NCI-H748 (cell line): Measurements from ENCODE around the gene ZNF275.
"Not testable (repeated sequence)": the region's sequence is repeated elsewhere in the genome, so short reads cannot be mapped to it uniquely, and the experiment has no call there.

Experiments
- DNase-seq: peaks from one replicate; lab custom pipeline; 2025; ENCODE audit not compliant: unreplicated experiment; lab: John Stamatoyannopoulos, UW

Gene ZNF275

DNA sequence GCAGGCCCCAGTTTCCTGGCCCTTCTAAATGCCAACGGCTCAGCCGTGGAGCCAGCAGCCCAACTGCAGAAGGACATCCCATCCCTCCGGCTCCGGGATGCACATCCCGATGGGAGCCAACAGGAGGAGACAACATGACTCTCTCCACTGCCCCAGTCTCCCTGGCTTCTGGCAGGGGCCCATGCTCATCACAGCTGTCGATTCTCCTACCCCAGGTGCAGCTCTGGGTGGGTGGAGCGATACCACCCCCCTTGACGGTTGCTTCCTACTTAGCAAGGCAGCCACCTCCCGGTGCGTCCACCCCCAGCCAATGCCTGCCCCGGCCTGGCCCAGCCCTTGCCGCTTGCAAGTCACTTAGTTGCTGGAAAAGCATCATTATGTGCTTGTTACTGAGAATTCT lies 19.5 kb downstream of the ZNF275 start:
- DNase-seq = no peak

DNA sequence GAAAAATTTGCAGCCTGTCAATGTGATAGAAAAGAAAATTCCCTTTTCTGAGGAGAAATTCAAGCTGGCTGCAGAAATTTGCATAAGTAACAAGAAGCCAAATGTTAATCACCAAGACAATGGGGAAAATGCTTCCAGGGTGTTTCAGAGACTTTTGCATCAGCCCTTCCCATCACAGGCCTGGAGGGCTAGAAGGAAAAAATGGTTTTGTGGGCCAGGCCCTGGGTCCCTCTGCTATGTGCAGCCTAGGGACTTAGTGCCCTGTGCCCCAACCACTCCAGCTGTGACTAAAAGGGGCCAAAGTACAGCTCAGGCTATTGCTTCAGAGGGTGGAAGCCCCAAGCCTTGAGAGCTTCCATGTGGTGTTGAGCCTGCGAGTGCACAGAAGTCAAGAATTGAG lies 23.9 kb downstream of the ZNF275 start:
- no peak for DNase-seq

DNA sequence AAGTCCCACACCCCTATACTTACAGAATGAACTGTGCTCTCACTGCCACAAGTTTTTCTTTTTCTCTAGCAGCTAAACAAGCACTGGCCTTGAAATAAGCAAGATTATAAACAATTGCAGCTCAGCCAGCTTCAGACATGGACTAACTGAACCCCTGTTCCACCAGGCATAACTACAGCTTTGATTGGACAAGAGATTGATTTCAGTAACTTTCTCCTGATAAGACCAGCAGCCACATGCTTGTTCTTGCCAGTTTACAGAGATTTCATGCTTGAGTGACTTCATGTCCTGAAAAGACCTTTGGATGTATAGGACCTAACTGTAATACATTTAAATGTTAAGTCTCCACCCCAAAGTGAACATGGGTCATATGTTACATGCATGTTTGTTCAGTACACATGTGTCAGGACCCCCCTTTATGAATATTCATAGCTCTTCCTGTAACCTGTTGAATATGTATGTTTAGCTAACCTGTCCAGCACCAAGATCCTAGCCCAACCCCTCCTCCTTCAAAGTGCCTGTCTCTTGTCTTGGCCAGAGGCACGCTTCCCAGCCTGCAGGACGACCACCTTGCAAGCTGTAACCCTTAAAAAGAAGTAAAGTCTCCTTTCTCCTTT lies 27.9 kb downstream of the ZNF275 start:
- DNase-seq = no peak

DNA sequence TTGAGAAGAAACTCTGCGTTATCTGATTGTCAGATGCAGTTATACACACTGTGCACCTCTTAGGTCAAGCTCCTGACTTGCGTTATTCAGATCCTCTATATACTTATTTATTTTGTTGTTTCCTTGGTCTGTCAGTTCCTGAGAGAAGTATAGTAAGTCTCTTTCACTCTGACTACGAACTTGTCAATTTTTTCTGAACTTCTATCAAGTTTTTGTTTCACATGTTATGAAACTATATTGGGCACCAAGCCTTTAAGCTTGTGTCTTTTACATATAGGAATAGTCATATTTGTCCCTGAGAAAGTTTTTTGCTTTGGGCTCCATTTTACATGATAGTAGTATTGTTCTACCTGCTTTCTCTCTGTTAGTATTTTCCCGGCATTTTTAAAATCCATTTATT lies 31.7 kb downstream of the ZNF275 start:
- DNase-seq = no peak

DNA sequence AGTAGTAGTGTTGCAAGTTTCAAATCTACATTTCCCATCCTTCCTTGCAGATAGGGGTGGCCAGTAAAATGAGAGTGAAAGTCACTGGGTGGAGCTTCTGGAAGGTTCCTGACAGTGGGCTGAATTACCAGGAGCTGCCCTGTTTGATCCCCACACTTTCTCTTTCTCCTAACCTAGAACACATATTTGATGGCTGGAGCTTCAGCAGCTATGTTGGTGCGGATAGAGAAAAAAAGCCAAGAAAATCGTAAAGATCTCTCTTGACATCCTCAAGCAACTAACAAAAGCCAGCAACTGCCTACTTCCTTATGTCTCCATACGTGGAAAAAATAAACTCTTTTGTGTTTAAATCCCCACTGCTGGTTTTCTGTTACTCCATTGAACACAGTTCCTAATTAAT lies 32.2 kb downstream of the ZNF275 start:
- DNase-seq = no peak

DNA sequence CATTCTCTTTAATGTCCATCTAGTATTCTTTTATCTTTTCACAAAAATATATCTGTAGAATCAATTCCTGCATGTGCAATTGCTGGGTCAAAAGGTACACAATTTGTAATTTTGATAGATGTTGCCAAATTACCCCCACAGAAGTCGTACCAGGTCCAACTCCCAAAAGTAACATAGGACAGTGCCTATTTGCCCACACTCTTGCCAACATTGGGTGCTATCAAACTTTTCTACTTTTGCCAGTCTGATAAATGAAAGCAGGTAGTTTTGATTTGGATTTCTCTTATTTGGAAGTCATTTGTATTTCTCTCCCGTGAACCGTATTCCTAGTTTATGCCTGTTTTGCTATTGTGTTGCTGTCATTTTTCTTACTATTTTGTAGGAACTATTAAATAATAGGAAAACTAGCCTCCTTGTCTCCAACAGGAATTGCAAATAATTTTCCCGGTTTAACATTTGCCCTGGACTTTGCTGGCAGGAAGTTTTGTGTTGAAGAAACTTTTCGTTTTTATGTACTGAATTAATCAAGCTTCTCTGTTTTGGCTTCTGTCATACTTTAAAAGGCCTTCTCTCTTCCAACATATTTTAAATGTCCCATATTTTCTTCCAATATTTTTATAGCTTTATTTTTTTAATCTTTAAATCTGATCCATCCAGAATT lies 33.1 kb downstream of the ZNF275 start:
- DNase-seq = no peak

DNA sequence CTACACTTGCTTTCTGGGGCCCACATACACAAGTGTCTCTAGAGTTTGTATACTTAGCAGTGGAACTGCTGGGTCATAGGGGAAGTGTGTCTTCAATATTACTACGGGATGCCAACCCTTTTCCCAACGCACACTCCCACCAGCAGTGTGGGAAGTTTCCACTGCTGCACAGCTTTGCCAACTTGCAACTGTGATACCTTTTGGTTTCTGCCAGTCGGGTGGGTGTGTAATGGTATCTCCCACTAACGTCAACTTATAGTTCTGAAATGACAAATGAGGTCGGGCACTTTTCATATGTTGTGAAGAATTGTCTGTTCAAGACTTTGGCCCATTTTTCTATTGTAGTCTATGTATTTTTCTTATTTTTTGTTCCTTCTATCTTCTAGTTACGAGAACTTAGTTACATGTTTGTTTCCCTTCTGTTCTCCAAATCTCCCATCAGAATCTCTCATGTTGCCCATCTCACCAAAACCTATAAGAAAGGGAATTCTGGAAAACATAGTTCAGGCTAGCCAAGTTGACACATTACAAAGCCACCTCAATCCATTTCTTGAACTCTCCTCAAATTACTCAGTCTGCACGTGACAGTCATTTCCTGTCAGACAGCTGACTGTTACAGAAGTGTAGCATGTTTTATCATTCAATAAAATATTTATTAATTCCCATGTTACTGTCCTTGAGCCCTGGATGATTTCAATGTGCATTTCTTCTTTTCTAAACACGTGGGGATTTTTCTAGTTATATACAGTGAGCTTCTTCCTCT lies 36.5 kb downstream of the ZNF275 start:
- no peak for DNase-seq

DNA sequence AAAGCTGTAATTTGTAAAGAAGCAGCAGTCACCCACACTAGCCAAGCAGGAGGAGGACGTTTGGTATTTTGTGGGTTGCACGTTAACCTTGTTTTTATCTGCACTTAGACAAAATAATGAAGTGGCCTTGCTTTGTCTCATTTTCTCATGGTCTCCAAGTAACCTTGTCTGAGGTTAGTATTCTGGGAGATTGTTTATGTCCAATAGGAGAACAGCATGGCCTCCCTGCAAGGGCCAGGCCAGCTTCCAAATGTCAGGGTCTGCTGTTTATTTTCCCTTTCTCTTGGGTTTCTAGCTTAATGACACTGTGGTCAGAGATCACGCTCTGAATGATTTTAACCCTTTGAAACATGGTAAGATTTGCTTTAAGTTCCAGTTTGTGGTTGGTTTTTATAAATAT lies 37.3 kb downstream of the ZNF275 start:
- DNase-seq = no peak

DNA sequence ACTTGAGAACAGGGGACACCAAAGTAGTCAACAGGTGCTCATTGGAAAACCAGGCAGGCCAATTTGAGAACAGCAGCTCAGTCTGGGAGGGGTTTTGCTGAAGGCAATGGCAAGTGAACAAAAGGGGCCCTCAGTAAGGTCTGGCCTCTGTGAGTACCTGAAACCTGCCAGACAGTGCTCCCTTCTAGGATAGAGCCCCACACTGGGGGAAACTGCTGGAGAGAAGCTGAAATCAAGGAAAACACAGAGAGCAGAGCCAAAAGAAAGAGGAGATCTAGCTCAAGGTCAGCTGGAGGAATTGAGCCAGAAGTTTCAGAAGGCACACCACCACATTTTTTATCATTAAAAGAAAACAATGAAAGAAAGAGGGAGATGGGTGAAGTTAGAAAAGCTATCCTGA lies 39.0 kb downstream of the ZNF275 start:
- no peak for DNase-seq

DNA sequence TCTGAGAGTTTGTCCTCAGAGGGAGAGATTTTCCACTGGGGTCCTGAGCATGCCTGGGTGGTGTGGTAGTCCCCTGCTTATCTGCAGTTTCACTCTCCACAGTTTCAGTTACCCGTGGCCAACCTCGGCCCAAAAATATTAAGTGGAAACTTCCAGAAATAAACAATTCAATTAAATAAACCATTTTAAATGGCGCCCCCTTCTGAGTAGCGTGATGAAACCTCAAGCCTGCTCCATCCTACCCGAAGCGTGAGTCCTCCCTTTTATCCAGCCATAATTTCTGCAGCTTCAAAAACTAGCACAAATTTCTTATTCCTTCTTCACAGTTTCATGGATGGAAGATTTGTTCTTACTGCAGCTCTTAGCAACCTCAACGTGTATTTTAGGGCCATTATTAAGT lies 40.5 kb downstream of the ZNF275 start:
- DNase-seq = no peak

DNA sequence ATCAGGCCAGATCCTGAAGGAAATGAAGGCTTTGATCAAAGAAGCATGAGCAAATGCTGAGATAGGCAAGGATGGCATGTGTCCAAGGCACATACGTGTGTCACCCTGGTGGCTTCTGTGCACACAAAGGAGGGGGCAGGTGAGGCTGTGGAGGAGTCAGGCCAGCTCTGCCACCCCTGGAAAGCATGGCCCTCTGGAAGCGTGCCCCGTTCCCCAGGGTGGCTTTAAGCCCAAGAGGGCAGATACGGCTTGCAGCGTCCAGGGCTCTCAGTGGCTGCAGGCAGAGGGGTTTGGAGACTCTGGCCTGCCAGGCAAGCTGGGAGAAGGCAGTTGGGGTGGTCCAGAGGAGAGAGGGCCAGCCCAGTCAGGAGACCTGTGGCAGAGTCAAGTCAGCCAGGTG lies 41.6 kb downstream of the ZNF275 start:
- no peak for DNase-seq

DNA sequence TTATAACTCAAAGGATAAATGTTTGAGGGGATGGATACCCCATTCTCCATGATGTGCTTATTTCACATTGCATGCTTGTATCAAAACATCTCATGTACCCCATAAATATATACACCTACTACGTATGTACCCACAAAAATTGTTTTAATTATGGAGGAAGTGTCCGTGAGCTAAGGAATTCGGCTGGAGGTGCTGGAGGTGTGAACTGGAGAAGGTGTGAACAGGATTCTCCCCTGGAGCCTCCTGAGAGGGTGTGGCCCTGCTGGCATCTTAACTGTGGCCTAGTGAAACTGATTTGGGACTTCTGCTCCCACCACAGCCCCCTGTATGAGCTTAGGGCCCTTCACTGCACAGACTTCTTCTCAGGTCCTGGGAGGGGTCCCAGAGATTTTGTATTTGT lies 43.8 kb downstream of the ZNF275 start:
- DNase-seq = no peak

DNA sequence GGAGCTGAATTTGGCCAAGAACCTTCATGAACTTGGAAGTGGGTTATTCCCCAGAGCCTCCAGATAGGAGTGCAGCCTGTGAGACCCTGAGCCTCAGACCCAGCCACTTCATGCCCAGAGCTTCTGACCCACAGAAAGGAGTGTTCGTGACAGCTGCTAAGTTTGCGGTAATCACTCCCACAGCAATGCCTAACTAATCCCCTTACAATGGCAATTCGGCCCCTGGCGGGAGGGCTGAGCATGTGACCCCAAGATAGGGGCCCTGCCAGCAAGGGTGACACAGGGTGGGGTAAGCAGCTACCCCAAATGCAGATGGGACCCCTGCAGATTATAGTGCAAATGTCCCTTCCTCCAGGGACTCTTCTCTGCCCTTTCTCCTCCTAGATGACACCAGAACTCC lies 44.7 kb downstream of the ZNF275 start:
- no peak for DNase-seq

DNA sequence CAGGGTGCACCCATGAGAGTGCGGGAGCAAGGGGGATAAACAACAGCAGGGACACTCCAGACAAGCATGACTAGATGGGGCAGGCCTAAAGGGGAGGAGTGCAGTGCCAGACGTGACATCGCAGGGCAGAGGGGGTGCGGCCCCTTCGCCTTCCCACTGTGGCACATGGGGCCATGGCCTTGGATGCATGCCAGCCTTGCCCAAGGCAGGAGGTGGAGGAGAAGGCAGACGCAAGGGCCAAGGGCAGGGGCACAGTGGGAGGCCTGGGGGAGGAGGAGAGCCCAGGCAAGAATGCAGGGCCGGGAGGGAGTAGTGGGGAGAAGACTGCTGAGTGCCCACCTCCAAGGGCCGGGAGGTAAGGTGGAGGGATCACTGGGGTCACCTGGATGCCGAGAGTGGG lies 45.6 kb downstream of the ZNF275 start:
- no peak for DNase-seq

DNA sequence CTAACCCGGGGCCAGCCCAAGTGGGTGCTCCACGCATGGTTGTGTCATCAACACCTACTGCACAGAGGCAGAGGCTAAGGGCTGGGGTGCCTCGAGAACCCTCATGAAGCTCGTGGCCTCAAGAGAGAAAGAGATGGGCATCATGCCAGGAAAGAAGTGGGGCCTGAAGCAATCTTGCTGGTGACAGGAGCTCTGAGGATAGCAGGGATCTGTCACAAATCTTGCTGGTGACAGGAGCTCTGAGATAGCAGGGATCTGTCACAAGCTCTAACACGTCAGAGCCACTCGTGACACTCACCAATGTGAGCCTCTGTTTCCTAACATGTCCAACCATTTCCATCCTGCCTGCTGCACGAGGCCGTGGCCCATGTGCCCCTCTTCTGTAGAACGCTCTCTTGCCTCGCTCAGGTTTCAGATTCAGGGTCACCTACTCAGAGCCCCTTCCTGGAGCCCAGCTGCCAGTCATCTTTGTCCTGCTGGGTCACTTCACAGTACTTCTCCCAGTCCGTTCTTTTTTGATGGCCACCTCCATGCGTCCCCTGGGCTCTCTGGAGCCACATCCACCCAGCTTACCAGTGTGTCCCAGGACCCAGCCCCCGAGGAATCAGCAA lies 46.1 kb downstream of the ZNF275 start:
- DNase-seq = no peak

DNA sequence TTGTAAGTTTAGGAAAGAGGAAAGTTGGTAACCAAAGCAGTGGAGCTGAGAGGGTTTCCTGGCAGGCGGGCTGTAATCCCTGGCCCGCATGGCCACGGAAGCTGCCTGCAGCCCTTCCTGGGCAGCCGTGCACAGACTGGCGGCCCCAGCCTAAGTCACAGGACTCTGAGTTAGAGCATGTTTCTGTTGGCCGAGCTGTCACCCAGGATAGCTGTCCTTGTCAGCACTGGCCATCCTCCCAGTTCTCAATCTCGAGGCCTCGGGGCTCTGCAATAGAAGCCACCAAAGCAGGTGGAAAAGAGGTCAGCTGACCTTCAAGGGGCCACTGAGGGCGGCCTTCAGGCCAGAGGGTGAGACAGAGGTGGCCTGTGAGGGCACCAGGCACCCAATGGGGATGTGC lies 46.7 kb downstream of the ZNF275 start:
- DNase-seq = no peak

DNA sequence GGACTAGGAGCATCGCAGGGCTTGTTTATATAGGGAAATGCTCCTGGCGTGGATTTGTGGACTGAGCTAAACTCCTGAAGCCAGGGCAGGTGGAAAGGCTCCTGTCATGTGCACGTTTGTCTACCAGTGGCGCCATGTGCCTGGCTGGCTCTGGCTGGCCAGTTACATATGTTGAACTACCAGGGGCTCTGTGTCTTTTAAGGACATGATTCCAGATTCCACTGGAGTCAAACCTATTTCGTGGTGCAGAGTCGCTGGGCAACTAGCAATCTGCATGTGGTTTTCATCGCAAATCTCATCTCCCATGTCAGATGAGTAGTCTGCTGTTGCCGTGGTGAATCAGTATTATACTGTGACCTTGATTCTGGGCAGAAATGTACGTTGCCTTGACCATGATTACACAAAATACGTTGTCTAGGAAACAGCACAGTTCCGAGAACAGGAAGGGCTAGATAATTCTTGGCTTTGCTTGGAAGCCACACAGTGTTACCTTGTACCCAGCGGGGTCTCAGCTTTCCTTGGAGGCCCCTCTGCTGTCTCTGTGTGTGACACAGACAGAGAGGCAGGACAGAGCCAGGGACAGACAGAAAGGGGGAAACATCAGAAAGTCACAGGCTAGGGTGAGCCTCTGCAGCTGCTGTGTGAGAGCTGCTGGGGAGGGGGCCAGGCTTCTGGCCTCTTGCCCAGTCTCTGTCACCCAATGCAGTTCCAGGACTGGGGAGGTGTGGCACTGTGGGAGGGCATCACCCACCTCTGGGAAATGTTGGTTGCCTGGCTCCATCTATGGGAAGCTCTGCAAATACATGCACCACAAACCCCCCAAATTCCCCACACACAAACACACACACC lies 48.0 kb downstream of the ZNF275 start:
- DNase-seq = peak; percentile 85

DNA sequence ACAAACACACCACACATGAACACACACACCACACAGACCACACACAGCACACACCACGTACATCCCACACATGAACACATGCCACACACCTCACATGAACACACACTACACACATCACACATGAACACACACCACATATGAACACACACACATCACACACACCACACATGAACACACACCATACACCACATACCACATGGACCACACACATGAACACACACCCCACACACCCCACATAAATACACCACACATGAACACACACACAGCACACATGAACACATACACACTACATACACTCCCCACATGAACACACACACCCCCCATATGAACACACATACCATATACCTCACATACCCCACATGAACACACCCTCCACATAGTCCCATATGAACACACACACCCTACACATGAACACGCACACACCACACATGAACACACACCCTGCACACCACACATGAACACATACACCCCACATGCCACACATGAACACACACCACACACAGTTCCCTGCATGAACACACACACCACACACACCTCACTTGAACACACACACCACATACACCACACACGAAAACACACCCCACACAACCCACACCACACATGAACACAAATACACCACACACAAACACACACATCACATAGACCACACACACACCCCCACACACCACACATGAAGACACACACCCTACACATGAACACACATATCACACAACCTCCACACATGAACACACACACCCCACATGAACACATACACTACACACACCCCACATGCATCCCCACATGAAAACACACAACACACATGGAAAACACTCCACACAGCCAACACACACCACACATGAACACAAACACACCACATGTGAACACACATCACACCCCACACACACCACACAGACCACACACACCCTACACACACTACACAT lies 48.9 kb downstream of the ZNF275 start:
- DNase-seq = no peak

DNA sequence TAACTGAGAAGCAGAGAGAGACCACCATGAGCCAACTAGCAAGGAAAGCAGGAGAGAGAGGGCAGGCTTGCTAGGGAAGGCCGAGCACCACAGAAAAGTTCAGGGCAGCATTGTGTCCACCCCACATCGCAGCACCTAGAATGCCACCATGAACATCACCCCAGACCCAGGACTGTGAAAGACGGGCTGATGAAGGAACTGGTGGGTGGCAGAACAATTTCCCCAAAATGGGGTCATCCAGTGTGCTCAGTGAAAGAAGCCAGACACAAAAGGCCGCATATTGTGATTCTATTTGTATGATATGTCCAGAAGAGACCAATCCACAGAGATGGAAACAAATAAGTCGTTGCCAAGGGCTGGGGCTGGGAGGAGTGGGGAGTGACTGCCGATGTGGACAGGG lies 50.4 kb downstream of the ZNF275 start:
- no peak for DNase-seq

DNA sequence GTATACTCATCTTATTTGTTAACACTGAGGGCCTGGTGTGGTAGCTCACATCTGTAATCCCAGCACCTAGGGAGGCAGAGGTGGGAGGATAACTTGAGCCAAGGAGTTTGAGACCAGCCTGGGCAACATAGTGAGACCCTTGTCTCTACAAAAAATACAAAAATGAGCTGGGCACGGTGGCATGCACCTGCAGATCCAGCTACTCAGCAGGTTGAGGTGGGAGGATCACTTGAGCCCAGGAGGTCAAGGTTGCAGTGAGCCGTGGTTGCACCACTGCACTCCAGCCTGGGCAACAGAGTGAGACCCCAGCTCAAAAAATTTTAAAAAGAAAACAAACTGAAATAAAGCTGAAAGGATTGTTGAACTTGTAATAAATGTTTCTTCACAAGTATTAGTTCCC lies 51.0 kb downstream of the ZNF275 start:
- not testable (repeated sequence) for DNase-seq
